Endothelial cell of umbilical vein (primary cell): ENCODE results near the gene MPP3. TPM values are rescaled to one million over a fixed set of nuclear protein-coding genes. Genes with fewer than 3 reads are reported as not detected.
A peak's percentile ranks its signal among the peaks of the same experiment; 100 is the strongest.

Experiments used
- BruUV-seq: library from RNA; stranded (reverse); fragments of 400-500 nt; replicated peaks from 2 replicates; lab custom pipeline; 2021; lab: Mats Ljungman, UMichigan
- CTCF ChIA-PET: fragments of 300-600, 350-600 bp; sonication (Branson Sonifier 250); formaldehyde crosslinking; loops from one replicate; lab custom pipeline; 2021; ENCODE audit warnings: antibody characterized with exemption, inconsistent platforms; lab: Charles Lee
- POLR2A ChIA-PET: fragments of 300-600, 350-600 bp; sonication (Branson Sonifier 250); formaldehyde crosslinking; loops from one replicate; lab custom pipeline; 2021; ENCODE audit warnings: antibody characterized with exemption, inconsistent platforms; lab: Charles Lee
- DNase-seq: peaks from one replicate; pipeline ENCODE4 v3.0.0-alpha.2; 2011; ENCODE audit warnings: low read depth, low spot score
- FAIRE-seq: peaks from 2 replicates; lab custom pipeline; 2011; peaks lifted over from hg19 to GRCh38; lab: Jason Lieb, UNC
- H2AFZ ChIP-seq: 2 replicates; pipeline ENCODE4 v1.6.0; 2012; ENCODE audit warnings: low read depth, low read length, control low read depth, inconsistent platforms
- H3K27ac ChIP-seq: 2 replicates; pipeline ENCODE4 v1.5.1; 2011; ENCODE audit warnings: low read depth, mild to moderate bottlenecking, control low read depth, low read length, moderate library complexity; ENCODE audit not compliant: insufficient read depth
- H3K27me3 ChIP-seq, 2 experiments: 2 replicates each; pipeline versions ENCODE4 v1.6.0 to v1.6.1; 2011; ENCODE audit warnings: low read length in 2 of 2, mixed read lengths in 1 of 2; ENCODE audit not compliant: control insufficient read depth in 2 of 2, insufficient read depth in 2 of 2
- H3K36me3 ChIP-seq, 2 experiments: 2 replicates in 1 of 2; 3 replicates in 1 of 2; pipeline ENCODE4 v1.5.1; 2011; ENCODE audit warnings: low read length in 2 of 2, mild to moderate bottlenecking in 1 of 2, moderate library complexity in 1 of 2; ENCODE audit not compliant: control insufficient read depth in 2 of 2, insufficient read depth in 2 of 2; ENCODE audit errors: extremely low read depth in 1 of 2
- H3K4me1 ChIP-seq: 3 replicates; pipeline ENCODE4 v1.5.1; 2011; ENCODE audit warnings: mild to moderate bottlenecking, low read length; ENCODE audit not compliant: control insufficient read depth, insufficient read depth; ENCODE audit errors: extremely low read depth
- H3K4me2 ChIP-seq: 2 replicates; pipeline ENCODE4 v1.6.1; 2011; ENCODE audit warnings: low read length, control low read depth, mixed read lengths; ENCODE audit not compliant: insufficient read depth
- H3K4me3 ChIP-seq, 3 experiments: fragments of 200-600 bp in 1 of 3; sonication (generic), shearing (Covaris generic) in 1 of 3; replicated peaks in 1 of 3; 2 replicates each; pipeline ENCODE4 v1.5.1; 2011 to 2016; ENCODE audit warnings: control low read depth in 3 of 3, low read length in 3 of 3, mild to moderate bottlenecking in 2 of 3, inconsistent platforms in 1 of 3, low read depth in 1 of 3, moderate library complexity in 1 of 3; ENCODE audit not compliant: insufficient read depth in 1 of 3
- H3K79me2 ChIP-seq: 2 replicates; pipeline ENCODE4 v1.6.0; 2012; ENCODE audit warnings: low read length, inconsistent platforms; ENCODE audit not compliant: control insufficient read depth, insufficient read depth
- H3K9ac ChIP-seq: replicated peaks from 2 replicates; pipeline ENCODE3; 2011; ENCODE audit warnings: low read length, control low read depth; ENCODE audit not compliant: insufficient read depth; ENCODE audit errors: extremely low read depth
- H3K9me1 ChIP-seq: replicated peaks from 3 replicates; pipeline ENCODE4 v1.6.0; 2011; ENCODE audit warnings: mild to moderate bottlenecking, low read length; ENCODE audit not compliant: control insufficient read depth, insufficient read depth; ENCODE audit errors: extremely low read depth
- H3K9me3 ChIP-seq: replicated peaks from 2 replicates; pipeline ENCODE4 v1.5.1; 2012; ENCODE audit warnings: low read length, inconsistent platforms; ENCODE audit not compliant: control insufficient read depth, insufficient read depth
- H4K20me1 ChIP-seq: replicated peaks from 2 replicates; pipeline ENCODE3; 2011; ENCODE audit warnings: mild to moderate bottlenecking, low read length; ENCODE audit not compliant: control insufficient read depth, insufficient read depth; ENCODE audit errors: extremely low read depth
- EZH2 ChIP-seq: IDR thresholded peaks from 2 replicates; pipeline ENCODE4 v1.6.1; 2012; ENCODE audit warnings: borderline replicate concordance, low read depth, mild to moderate bottlenecking, moderate library complexity, low read length, inconsistent platforms; ENCODE audit not compliant: severe bottlenecking
- FOS ChIP-seq: IDR thresholded peaks from 2 replicates; pipeline ENCODE4 v1.6.1; 2011; ENCODE audit warnings: mild to moderate bottlenecking, low read length, moderate library complexity, borderline replicate concordance; ENCODE audit not compliant: insufficient read depth
- GATA2 ChIP-seq: IDR thresholded peaks from 2 replicates; pipeline ENCODE4 v1.7.0; 2011; ENCODE audit warnings: low read depth, mild to moderate bottlenecking, moderate library complexity, mixed read lengths, low read length; ENCODE audit not compliant: insufficient read length, insufficient read depth
- JUN ChIP-seq: IDR thresholded peaks from 2 replicates; pipeline ENCODE4 v1.6.1; 2011; ENCODE audit warnings: borderline replicate concordance, low read depth; ENCODE audit not compliant: insufficient read length, insufficient read depth
- MYC ChIP-seq: IDR thresholded peaks from one replicate; pipeline ENCODE4 v1.6.1; 2011; ENCODE audit warnings: mild to moderate bottlenecking, low read depth, low read length
- POLR2A ChIP-seq: IDR thresholded peaks from 2 replicates; pipeline ENCODE4 v1.6.1; 2012; ENCODE audit warnings: low read depth, mild to moderate bottlenecking, control low read depth, low read length
- POLR2AphosphoS5 ChIP-seq: IDR thresholded peaks from 2 replicates; pipeline ENCODE4 v1.6.1; 2012; ENCODE audit warnings: low read depth, mild to moderate bottlenecking, control low read depth, low read length, moderate library complexity; ENCODE audit not compliant: insufficient read depth
- dilution Hi-C: fragments of 300-500 bp; cut with MboI; formaldehyde crosslinking; loops from one replicate; pipeline ENCODE4 v1.15.0; 2019; ENCODE audit warnings: low sequenced_read_pairs; ENCODE audit not compliant: extremely low pct_ligation_motif_present
- intact Hi-C: fragments of 100-400 bp; cut with micrococcal nuclease; formaldehyde crosslinking; loops from one replicate; pipeline ENCODE4 v1.10.0; 2022
- polyA plus RNA-seq, 4 experiments: library from polyadenylated mRNA; depleted of rRNA in 3 of 4; stranded (reverse) in 3 of 4; unstranded in 1 of 4; fragments of >200 nt; gene quantifications; 2 replicates each; pipeline versions ENCODE4 v1.2.1 to v1.2.3, GENCODE V29; 2011 to 2012; ENCODE audit warnings: missing spikeins in 1 of 4
- total RNA-seq: library from RNA; stranded (reverse); gene quantifications from 2 replicates; pipeline ENCODE4 v1.2.3, GENCODE V29; 2021
- TF ChIP-seq, protein P1 (sequence below): IDR thresholded peaks from 2 replicates; pipeline ENCODE4 v1.6.1; 2011; ENCODE audit not compliant: insufficient read depth, insufficient read length
- TF ChIP-seq, protein P2 (sequence below), 2 donors: IDR thresholded peaks; 1 replicate in 1 of 2; 2 replicates in 1 of 2; pipeline ENCODE4 v1.5.1; 2011; ENCODE audit warnings: low read length in 2 of 2, mild to moderate bottlenecking in 2 of 2, moderate library complexity in 2 of 2, control low read depth in 1 of 2, inconsistent platforms in 1 of 2, low read depth in 1 of 2; ENCODE audit not compliant: insufficient read depth in 1 of 2; ENCODE audit errors: extremely low read depth in 1 of 2

MPP3 gene
- total and polyA plus RNA-seq, 2 donors (not counting 3 experiments of a cell fraction or from before 2014, with no cell fraction given) = 6.1 to 11.3 TPM

DNA sequence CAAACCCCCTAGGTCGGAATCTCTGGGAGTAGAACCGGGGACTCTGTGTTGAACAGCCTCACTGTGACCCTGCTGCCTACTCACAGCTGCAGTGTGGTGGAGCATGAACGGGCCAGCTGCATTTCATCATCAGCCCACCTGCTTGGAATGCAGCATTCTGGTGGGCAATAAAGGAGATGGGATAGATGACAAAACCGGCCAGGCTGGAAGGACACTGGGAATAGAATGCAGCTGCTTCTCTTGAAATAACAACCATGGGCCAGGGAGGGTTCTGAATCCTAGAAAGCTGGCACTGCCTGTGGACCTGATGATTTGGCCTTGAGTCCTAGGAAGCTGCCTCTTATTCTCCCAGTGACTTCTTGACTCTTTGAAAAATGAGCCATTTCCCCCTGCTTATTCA is 29.2 kb downstream of the MPP3 start:
- Histone ChIP-seq H3K4me3 (no peak overlapping the region), H3K9me1 (no peaks in the 10 kb centered on the region), H3K9ac (no peak overlapping the region), H3K4me1 (peaks cover 13% of the 10 kb centered on the region), H3K27ac (no peak overlapping the region), H3K27me3 (no peaks in the 10 kb centered on the region), H3K9me3 (no peaks in the 10 kb centered on the region), H2AFZ (no peak overlapping the region), H3K36me3 (no peaks in the 10 kb centered on the region), H3K79me2 (no peaks in the 10 kb centered on the region), H3K4me2 (no peak overlapping the region), H4K20me1 (no peaks in the 10 kb centered on the region)
- intact Hi-C loops = no loop called here
- FAIRE-seq (peak; percentile 78), DNase-seq (peak; percentile 48)
- BruUV-seq = no TSS peak
- dilution Hi-C loops = no loop called here
- CTCF ChIA-PET = interaction anchor here (0.7 to 2.0 kb wide), 6 partner anchors 10 to 106 kb away, joined by 3 to 9 read pairs (median 4); partner anchors contain the start of gene CD300LG
- POLR2A ChIA-PET = interaction anchor here (1.1 kb wide), 1 partner anchor 25 kb away, joined by 3 read pairs; the partner anchor contains the start of gene DUSP3
- TF ChIP-seq FOS (peak; percentile 73), POLR2AphosphoS5 (peak; percentile 36), MYC (no peak), POLR2A (no peak), EZH2 (no peak), JUN (no peak), GATA2 (peak; percentile 38)
- TF ChIP-seq, protein P1, sequence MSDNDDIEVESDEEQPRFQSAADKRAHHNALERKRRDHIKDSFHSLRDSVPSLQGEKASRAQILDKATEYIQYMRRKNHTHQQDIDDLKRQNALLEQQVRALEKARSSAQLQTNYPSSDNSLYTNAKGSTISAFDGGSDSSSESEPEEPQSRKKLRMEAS = no peak
- TF ChIP-seq, protein P2, sequence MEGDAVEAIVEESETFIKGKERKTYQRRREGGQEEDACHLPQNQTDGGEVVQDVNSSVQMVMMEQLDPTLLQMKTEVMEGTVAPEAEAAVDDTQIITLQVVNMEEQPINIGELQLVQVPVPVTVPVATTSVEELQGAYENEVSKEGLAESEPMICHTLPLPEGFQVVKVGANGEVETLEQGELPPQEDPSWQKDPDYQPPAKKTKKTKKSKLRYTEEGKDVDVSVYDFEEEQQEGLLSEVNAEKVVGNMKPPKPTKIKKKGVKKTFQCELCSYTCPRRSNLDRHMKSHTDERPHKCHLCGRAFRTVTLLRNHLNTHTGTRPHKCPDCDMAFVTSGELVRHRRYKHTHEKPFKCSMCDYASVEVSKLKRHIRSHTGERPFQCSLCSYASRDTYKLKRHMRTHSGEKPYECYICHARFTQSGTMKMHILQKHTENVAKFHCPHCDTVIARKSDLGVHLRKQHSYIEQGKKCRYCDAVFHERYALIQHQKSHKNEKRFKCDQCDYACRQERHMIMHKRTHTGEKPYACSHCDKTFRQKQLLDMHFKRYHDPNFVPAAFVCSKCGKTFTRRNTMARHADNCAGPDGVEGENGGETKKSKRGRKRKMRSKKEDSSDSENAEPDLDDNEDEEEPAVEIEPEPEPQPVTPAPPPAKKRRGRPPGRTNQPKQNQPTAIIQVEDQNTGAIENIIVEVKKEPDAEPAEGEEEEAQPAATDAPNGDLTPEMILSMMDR (IDR thresholded peaks at IDR 0.05; ENCODE audit: extremely low read depth in 1 of 2, insufficient read depth in 1 of 2, low read depth in 1 of 2, low read length in 2 of 2) = no peak
